ENCODE measurements around the gene POMGNT1.

Gene POMGNT1

DNA sequence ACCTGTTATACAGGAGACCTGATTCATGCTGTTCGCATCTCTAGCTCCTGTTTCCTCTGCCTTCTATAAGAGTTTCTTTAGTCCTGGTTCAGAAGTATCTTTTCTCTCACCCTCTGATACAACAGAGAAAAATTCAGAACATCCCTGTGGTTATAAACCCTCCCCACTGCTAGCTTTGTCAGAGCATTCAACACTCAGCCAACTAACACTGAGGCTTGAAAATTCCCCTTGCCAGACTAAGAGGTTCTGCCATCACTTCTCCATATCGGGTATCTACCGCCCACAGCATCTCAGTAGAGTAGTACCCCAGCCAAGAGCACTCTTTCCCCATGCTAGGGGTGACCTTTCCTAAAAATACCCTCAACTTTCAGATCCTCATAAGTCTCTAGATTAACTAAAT, 46.2 kb downstream of the POMGNT1 start:
- DNase-seq = no peak

- DNase-seq = no peak
Observed at GRCh38 chr1:46150085-46150484, 48.1 kb downstream of the POMGNT1 start.

GRCh38 chr1:46148318-46148717, 49.9 kb downstream of the POMGNT1 start:
- no peak for DNase-seq
